BE2C (cell line): Measurements from ENCODE around the gene AMH.
A peak's percentile ranks its signal among the peaks of the same experiment; 100 is the strongest.

Source experiments
- DNase-seq: peaks from one replicate; pipeline ENCODE4 v3.0.0-alpha.2; 2020
- H3K27me3 ChIP-seq: fragments of 250-450 bp; sonication (Bioruptor Pico); 2 replicates; pipeline ENCODE4 v1.5.1; 2020; ENCODE audit warnings: mild to moderate bottlenecking
- H3K36me3 ChIP-seq: fragments of 250-450 bp; sonication (Bioruptor Pico); 2 replicates; pipeline ENCODE4 v1.5.1; 2020; ENCODE audit warnings: mild to moderate bottlenecking
- H3K4me1 ChIP-seq: fragments of 250-450 bp; sonication (Bioruptor Pico); 2 replicates; pipeline ENCODE4 v1.5.1; 2020
- H3K4me3 ChIP-seq: 2 replicates; pipeline ENCODE4 v1.5.1; 2011; ENCODE audit warnings: low read depth, low read length
- H3K9me3 ChIP-seq: fragments of 250-450 bp; sonication (Bioruptor Pico); 2 replicates; pipeline ENCODE4 v1.5.1; 2020
- CTCF ChIP-seq: IDR thresholded peaks from 2 replicates; pipeline ENCODE4 v1.5.1; 2012; ENCODE audit warnings: mild to moderate bottlenecking, low read depth, low read length

The AMH gene

GRCh38 chr19:2248136-2249009, 750 bp upstream of the AMH start:
- Histone ChIP-seq H3K36me3 (peaks cover 65% of the 10 kb centered on the region), H3K9me3 (no peaks in the 10 kb centered on the region), H3K4me3 (no peak overlapping the region), H3K27me3 (no peaks in the 10 kb centered on the region), H3K4me1 (peaks cover 3% of the 10 kb centered on the region; the same call in 1 of the 2 replicates)
- no peak for TF ChIP-seq CTCF
- DNase-seq = peak; percentile 9

DNA sequence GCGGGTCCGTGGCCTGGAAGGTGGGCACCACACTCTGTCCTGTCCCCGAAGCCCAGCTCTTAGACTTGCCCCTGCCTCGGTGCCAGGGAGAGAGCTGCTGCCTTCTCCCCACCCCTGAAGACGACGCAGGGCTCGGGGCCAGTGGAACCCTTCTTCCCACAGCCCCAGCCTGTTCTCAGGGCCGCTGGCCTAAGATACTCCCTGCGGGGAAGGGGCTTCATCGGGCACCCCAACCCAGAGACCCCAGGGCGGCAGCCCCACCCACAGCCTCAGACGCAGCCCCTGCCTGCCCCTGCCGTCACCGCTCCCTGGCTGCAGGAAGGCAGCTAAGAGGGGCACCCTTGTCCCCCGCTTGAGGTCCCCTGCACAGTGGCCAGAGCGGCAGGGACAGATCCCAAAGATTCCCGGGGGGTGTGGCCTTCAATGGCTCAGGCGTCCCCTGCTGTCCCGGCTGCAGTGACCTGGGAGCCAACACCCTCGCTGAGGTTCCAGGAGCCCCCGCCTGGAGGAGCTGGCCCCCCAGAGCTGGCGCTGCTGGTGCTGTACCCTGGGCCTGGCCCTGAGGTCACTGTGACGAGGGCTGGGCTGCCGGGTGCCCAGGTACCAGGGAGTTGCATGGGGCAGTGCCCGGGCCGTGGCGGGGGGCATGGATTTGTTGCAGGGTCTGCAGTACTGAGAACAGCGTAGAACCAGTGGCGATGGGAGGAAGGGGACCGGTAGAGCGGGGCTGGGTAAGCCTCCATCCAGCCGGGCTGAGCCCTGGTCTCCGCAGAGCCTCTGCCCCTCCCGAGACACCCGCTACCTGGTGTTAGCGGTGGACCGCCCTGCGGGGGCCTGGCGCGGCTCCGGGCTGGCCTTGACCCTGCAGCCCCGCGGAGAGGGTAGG, 1.0 kb downstream of the AMH start:
- no peak for TF ChIP-seq CTCF
- peak; percentile 21 for DNase-seq
- H3K4me3 ChIP-seq = no peak overlapping the region
- no peaks in the 10 kb centered on the region for H3K27me3 ChIP-seq
- no peaks in the 10 kb centered on the region for H3K9me3 ChIP-seq
- H3K4me1 ChIP-seq = no peaks in the 10 kb centered on the region
- peaks cover 47% of the 10 kb centered on the region for H3K36me3 ChIP-seq

GRCh38 chr19:2250766-2251105, 1.6 kb downstream of the AMH start:
- Histone ChIP-seq H3K4me1 (no peaks in the 10 kb centered on the region), H3K4me3 (no peak overlapping the region), H3K27me3 (no peaks in the 10 kb centered on the region), H3K36me3 (peaks cover 41% of the 10 kb centered on the region), H3K9me3 (no peaks in the 10 kb centered on the region)
- DNase-seq = no peak
- no peak for TF ChIP-seq CTCF

DNA sequence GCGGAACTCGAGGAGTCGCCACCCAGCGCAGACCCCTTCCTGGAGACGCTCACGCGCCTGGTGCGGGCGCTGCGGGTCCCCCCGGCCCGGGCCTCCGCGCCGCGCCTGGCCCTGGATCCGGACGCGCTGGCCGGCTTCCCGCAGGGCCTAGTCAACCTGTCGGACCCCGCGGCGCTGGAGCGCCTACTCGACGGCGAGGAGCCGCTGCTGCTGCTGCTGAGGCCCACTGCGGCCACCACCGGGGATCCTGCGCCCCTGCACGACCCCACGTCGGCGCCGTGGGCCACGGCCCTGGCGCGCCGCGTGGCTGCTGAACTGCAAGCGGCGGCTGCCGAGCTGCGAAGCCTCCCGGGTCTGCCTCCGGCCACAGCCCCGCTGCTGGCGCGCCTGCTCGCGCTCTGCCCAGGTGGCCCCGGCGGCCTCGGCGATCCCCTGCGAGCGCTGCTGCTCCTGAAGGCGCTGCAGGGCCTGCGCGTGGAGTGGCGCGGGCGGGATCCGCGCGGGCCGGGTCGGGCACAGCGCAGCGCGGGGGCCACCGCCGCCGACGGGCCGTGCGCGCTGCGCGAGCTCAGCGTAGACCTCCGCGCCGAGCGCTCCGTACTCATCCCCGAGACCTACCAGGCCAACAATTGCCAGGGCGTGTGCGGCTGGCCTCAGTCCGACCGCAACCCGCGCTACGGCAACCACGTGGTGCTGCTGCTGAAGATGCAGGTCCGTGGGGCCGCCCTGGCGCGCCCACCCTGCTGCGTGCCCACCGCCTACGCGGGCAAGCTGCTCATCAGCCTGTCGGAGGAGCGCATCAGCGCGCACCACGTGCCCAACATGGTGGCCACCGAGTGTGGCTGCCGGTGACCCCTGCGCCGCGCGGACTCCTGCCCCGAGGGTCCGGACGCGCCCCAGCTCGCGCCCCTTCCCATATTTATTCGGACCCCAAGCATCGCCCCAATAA, 2.3 kb downstream of the AMH start:
- Histone ChIP-seq H3K4me3 (no peak overlapping the region), H3K4me1 (no peaks in the 10 kb centered on the region), H3K36me3 (peaks cover 35% of the 10 kb centered on the region), H3K9me3 (no peaks in the 10 kb centered on the region), H3K27me3 (no peaks in the 10 kb centered on the region)
- no peak for TF ChIP-seq CTCF
- DNase-seq = peak; percentile 14

GRCh38 chr19:2252055-2252796, 3.1 kb downstream of the AMH start:
- Histone ChIP-seq H3K4me3 (no peak overlapping the region), H3K36me3 (peaks cover 26% of the 10 kb centered on the region), H3K9me3 (no peaks in the 10 kb centered on the region), H3K27me3 (no peaks in the 10 kb centered on the region), H3K4me1 (no peaks in the 10 kb centered on the region)
- no peak for TF ChIP-seq CTCF
- DNase-seq = peak; percentile 15
